Activated naive CD4-positive, alpha-beta T cell treated with anti-CD3 and anti-CD28 coated beads, Interleukin-2, amount 10 ng/mL, durations not matched to agents 7 days and 5 days (primary cell): ENCODE measurements around the gene RFX2.
"Not testable (repeated sequence)": the region's sequence is repeated elsewhere in the genome, so short reads cannot be mapped to it uniquely, and the experiment has no call there.

Source experiments
- CTCF ChIA-PET: fragments of 350-600 bp; sonication (Branson Sonifier 250); formaldehyde crosslinking; loops from one replicate; lab custom pipeline; 2021; ENCODE audit warnings: antibody characterized with exemption; lab: Charles Lee
- DNase-seq: peaks from one replicate; pipeline ENCODE4 v3.0.0-alpha.2; 2020
- H3K27ac Mint-ChIP-seq: one replicate; pipeline ENCODE4 v1.8.0; 2021; ENCODE audit warnings: mild to moderate bottlenecking, moderate library complexity, mixed read lengths
- H3K27me3 Mint-ChIP-seq: one replicate; pipeline ENCODE4 v1.8.0; 2021; ENCODE audit warnings: mild to moderate bottlenecking, mixed read lengths
- H3K36me3 Mint-ChIP-seq: one replicate; pipeline ENCODE4 v1.8.0; 2021; ENCODE audit warnings: mixed read lengths
- H3K4me1 Mint-ChIP-seq: one replicate; pipeline ENCODE4 v1.8.0; 2021; ENCODE audit warnings: mixed read lengths
- H3K4me3 Mint-ChIP-seq: one replicate; pipeline ENCODE4 v1.8.0; 2021; ENCODE audit warnings: mild to moderate bottlenecking, moderate library complexity, mixed read lengths
- H3K9me3 Mint-ChIP-seq: one replicate; pipeline ENCODE4 v1.8.0; 2021; ENCODE audit warnings: mixed read lengths

RFX2 gene

DNA sequence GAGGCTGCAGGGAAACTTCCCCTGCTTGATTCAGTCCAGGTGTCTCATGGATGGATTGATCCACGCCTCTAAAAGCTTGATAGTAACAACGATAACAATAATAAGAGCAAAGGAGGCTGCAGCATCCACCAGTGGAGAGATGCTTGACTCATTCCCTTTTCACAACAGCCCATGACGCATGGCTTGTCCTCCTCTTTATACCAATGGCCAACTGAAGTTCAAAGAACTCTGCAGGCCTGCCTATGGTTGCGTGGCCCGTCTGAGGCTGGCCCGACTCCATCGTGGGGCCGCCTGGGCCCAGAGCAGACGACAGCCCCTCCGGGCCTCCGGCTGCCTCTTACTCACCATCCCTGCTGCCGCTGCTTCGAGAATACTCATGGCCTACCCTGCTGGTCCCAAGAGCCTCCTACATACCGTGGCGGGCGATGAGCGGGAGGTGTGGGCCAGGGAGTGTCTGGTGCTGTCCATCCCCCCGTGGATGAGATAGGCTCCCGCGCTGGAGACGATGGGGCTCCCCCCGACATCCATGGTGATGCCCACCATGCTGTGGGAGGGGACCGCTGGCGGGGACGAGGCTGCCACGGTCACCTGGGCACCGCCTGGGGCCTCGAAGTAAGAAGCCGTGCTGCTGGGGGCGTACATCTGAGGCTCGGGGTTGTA, 70.6 kb downstream of the RFX2 start:
- H3K4me3 Mint-ChIP-seq: no peak overlapping the region
- no peaks in the 10 kb centered on the region for H3K9me3 Mint-ChIP-seq
- no peak for DNase-seq
- CTCF ChIA-PET: interaction anchor here (0.8 kb wide), 1 partner anchor 82 kb away, joined by 3 read pairs; no protein-coding TSS in a partner anchor
- peaks cover 3% of the 10 kb centered on the region for H3K4me1 Mint-ChIP-seq
- H3K27ac Mint-ChIP-seq: no peak overlapping the region
- no peaks in the 10 kb centered on the region for H3K27me3 Mint-ChIP-seq
- no peaks in the 10 kb centered on the region for H3K36me3 Mint-ChIP-seq

GRCh38 chr19:6038634-6039405, 71.5 kb downstream of the RFX2 start:
- Mint-ChIP-seq H3K27ac (no peak overlapping the region), H3K36me3 (no peaks in the 10 kb centered on the region), H3K27me3 (no peaks in the 10 kb centered on the region), H3K4me1 (peaks cover 3% of the 10 kb centered on the region), H3K4me3 (no peak overlapping the region), H3K9me3 (no peaks in the 10 kb centered on the region)
- DNase-seq: no peak
- CTCF ChIA-PET: interaction anchor here (1.0 kb wide), 1 partner anchor 9 kb away, joined by 4 read pairs; no protein-coding TSS in a partner anchor

DNA sequence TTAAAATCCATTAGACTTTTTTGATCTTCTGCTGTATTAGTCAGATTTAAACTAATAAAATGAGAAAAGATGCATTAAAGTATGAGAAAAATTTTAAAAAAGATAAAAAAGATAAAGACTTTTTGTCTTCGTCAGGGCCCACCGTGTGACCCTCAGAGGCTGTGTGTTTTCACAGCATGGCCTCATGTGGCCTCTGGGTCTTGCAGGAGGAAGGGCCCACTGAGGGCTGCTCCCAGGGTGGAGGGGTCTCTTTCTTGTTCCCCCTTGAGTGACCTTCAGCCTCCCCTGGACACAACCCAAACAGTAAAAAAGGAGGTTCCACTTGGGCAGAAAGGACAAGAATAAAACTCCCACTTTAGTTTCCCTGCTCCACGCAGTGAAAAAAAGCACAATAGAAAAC, 75.3 kb downstream of the RFX2 start:
- Mint-ChIP-seq H3K4me3 (no peak overlapping the region), H3K27me3 (no peaks in the 10 kb centered on the region), H3K36me3 (no peaks in the 10 kb centered on the region), H3K9me3 (no peaks in the 10 kb centered on the region), H3K4me1 (peaks cover 3% of the 10 kb centered on the region), H3K27ac (no peak overlapping the region)
- CTCF ChIA-PET: interaction anchor here (1.1 to 1.3 kb wide), 2 partner anchors 12 to 93 kb away, joined by 4 read pairs; no protein-coding TSS in a partner anchor
- no peak for DNase-seq

DNA sequence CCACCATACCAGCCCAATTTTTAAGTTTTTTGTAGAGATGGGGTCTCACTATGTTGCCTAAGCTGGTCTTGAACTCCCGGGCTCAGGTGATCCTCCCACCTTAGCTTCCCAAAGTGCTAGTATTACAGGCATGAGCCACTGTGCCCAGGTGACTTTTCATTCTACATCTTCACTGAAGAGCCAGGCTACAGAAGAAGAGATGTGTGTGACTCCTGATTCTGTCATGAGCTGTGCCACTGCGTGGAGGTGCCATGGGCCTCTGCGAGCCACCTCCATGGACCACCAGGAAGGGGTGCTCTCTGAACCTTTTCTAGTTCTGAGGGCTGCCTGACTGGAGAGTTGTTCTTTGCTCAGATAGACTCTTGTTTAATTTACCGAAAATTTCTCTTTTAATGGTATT, 75.8 kb downstream of the RFX2 start:
- Mint-ChIP-seq H3K4me1 (peaks cover 3% of the 10 kb centered on the region), H3K27me3 (no peaks in the 10 kb centered on the region), H3K9me3 (no peaks in the 10 kb centered on the region), H3K27ac (no peak overlapping the region), H3K36me3 (no peaks in the 10 kb centered on the region), H3K4me3 (no peak overlapping the region)
- DNase-seq: no peak
- CTCF ChIA-PET: interaction anchor here (1.3 kb wide), 1 partner anchor 93 kb away, joined by 4 read pairs; no protein-coding TSS in a partner anchor

- Mint-ChIP-seq H3K27ac (no peak overlapping the region), H3K4me3 (no peak overlapping the region), H3K27me3 (no peaks in the 10 kb centered on the region), H3K36me3 (no peaks in the 10 kb centered on the region), H3K9me3 (no peaks in the 10 kb centered on the region), H3K4me1 (peaks cover 3% of the 10 kb centered on the region)
- CTCF ChIA-PET: interaction anchor here (0.8 to 1.3 kb wide), 3 partner anchors 12 to 94 kb away, joined by 3 to 4 read pairs (median 3); no protein-coding TSS in a partner anchor
- no peak for DNase-seq
Measured at GRCh38 chr19:6033744-6034264, 76.5 kb downstream of the RFX2 start.

- H3K4me1 Mint-ChIP-seq: peaks cover 3% of the 10 kb centered on the region
Measured at GRCh38 chr19:6032827-6033226, 77.5 kb downstream of the RFX2 start.

DNA sequence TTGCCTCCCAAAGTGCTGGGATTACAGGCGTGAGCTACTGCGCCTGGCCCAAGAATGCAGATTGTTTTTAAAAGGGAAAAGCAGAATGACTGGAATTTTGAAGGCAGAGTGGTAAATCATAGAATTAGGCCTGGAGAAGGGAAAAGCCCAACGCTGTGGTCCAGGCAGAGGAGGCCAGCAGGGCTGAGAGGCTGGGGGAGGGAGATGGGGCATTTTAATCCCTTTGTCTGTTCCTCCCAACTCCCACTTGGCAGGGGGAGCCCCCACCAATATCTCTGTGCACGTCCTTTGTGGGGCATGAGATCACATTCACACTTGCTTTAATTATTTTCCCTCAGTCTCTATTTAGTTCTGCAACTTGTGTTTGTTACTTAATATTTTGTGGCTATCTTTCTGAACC, 77.9 kb downstream of the RFX2 start:
- Mint-ChIP-seq H3K36me3 (no peaks in the 10 kb centered on the region), H3K9me3 (no peaks in the 10 kb centered on the region), H3K27me3 (no peaks in the 10 kb centered on the region), H3K4me3 (no peak overlapping the region), H3K27ac (peak overlapping the region; percentile 0), H3K4me1 (no peaks in the 10 kb centered on the region)
- DNase-seq: no peak
- CTCF ChIA-PET: no interaction called here

More at GRCh38 chr19:6032827-6033226, 77.5 kb downstream of the RFX2 start:
- Mint-ChIP-seq H3K27me3 (no peaks in the 10 kb centered on the region), H3K36me3 (no peaks in the 10 kb centered on the region), H3K27ac (peak overlapping the region; percentile 0), H3K9me3 (no peaks in the 10 kb centered on the region), H3K4me3 (no peak overlapping the region)
- CTCF ChIA-PET: interaction anchor here (1.3 kb wide), 1 partner anchor 11 kb away, joined by 3 read pairs; no protein-coding TSS in a partner anchor
- no peak for DNase-seq

DNA sequence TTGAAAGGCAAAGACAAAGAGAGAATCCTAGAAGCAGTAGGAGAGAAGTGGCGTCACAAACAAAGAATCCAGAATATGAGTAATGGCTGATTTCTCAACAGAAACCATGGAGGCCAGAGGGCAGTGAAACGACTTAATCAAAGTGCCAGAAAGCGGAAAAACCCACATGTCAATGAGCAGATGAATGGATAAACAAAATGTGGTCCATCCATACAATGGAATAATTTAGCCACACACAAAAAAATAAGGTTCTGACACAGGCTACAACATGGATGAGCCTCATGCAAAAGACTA, 80.1 kb downstream of the RFX2 start:
- Mint-ChIP-seq H3K4me1 (no peaks in the 10 kb centered on the region), H3K27me3 (no peaks in the 10 kb centered on the region), H3K4me3 (no peak overlapping the region), H3K9me3 (no peaks in the 10 kb centered on the region), H3K27ac (no peak overlapping the region), H3K36me3 (no peaks in the 10 kb centered on the region)
- no peak for DNase-seq
- CTCF ChIA-PET: no interaction called here

DNA sequence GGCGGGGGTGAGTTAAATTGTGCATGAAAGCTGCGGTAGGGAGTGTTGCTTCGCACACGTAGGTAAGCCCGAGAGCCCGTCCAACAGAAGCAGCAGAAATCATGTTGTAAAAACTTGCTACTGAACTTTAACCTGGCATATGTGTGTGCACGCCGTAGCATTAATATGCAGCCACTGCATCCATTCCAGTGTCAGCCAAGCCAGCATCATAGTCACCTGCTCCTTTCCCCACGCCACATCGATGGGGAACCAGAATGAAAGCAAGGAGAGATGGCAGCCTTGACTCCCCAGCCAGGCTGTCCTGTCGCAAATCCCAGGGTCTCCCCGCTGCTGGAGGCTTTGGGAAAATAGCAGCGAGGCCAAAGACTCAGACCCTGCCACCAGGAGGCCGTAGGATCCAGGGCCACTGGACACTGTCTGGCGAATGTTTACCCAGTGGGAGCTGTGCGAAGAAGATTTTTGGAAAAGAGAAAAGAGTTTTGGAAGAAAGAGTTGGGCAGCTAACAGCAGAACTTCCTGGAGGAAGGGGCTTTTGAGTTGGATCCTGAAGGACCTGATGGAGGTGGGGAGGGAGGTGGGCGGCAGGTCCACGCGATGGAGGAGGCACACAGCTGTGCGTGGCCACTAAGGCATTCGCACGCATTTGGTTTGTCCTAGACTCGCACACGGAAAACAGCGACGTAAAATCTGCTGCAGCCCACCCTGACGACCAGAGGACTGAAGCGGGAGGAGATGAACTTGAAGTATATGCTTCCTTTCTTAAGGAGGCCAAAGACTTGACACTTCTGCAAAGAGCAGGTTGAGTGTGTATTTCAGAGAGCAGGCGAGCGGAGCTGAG, 83.7 kb downstream of the RFX2 start:
- Mint-ChIP-seq H3K27ac (no peak overlapping the region), H3K4me3 (no peak overlapping the region), H3K4me1 (no peaks in the 10 kb centered on the region), H3K27me3 (peaks cover 8% of the 10 kb centered on the region), H3K36me3 (no peaks in the 10 kb centered on the region), H3K9me3 (no peaks in the 10 kb centered on the region)
- DNase-seq: no peak
- CTCF ChIA-PET: interaction anchor here (0.6 kb wide), 1 partner anchor 43 kb away, joined by 3 read pairs; no protein-coding TSS in a partner anchor

- H3K36me3 Mint-ChIP-seq, H3K27ac Mint-ChIP-seq, H3K9me3 Mint-ChIP-seq, DNase-seq, H3K4me1 Mint-ChIP-seq, H3K4me3 Mint-ChIP-seq: not testable (repeated sequence)
- CTCF ChIA-PET: interaction anchor here (1.2 kb wide), 1 partner anchor 221 kb away, joined by 4 read pairs; no protein-coding TSS in a partner anchor
- peaks cover 11% of the 10 kb centered on the region for H3K27me3 Mint-ChIP-seq
Measured at GRCh38 chr19:6024756-6025155, 85.5 kb downstream of the RFX2 start.

DNA sequence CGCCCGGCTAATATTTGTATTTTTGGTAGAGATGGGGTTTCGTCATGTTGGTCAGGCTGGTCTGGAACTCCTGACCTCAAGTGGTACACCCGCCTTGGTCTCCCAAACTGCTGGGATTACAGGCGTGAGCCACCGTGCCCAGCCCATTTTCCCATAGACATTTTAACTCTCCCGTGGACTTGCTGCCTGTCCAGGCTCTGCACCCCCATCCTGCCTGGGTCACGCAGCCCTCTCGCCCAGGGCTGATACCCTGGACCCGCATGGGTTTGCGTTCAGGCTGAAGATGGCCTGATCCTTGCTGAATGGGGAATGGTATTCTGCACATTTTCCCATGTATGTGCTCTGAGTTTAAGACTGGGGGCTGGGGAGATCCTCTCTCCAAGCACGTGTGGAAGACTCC, 86.4 kb downstream of the RFX2 start:
- CTCF ChIA-PET: interaction anchor here (2.3 to 3.7 kb wide), 3 partner anchors 36 to 220 kb away, joined by 26 to 48 read pairs (median 45); partner anchors contain the start of gene NRTN
- no peaks in the 10 kb centered on the region for H3K36me3 Mint-ChIP-seq
- peaks cover 13% of the 10 kb centered on the region for H3K27me3 Mint-ChIP-seq
- no peak for DNase-seq
- H3K9me3 Mint-ChIP-seq: no peaks in the 10 kb centered on the region
- H3K4me1 Mint-ChIP-seq: peaks cover 11% of the 10 kb centered on the region
- no peak overlapping the region for H3K4me3 Mint-ChIP-seq
- no peak overlapping the region for H3K27ac Mint-ChIP-seq

GRCh38 chr19:6023085-6023682, 87.1 kb downstream of the RFX2 start:
- no peak overlapping the region for H3K27ac Mint-ChIP-seq
- H3K36me3 Mint-ChIP-seq: no peaks in the 10 kb centered on the region
- H3K4me1 Mint-ChIP-seq: peaks cover 11% of the 10 kb centered on the region
- CTCF ChIA-PET: interaction anchor here (0.6 to 3.7 kb wide), 19 partner anchors 10 to 219 kb away, joined by 3 to 48 read pairs (median 6); partner anchors contain the start of genes NDUFA11, NRTN, RANBP3 and VMAC
- no peak overlapping the region for H3K4me3 Mint-ChIP-seq
- peaks cover 13% of the 10 kb centered on the region for H3K27me3 Mint-ChIP-seq
- no peak for DNase-seq
- H3K9me3 Mint-ChIP-seq: no peaks in the 10 kb centered on the region

GRCh38 chr19:6022570-6023064, 87.7 kb downstream of the RFX2 start:
- no peak for DNase-seq
- Mint-ChIP-seq H3K36me3 (no peaks in the 10 kb centered on the region), H3K27ac (no peak overlapping the region), H3K27me3 (peaks cover 13% of the 10 kb centered on the region), H3K9me3 (no peaks in the 10 kb centered on the region), H3K4me3 (no peak overlapping the region), H3K4me1 (peaks cover 11% of the 10 kb centered on the region)
- CTCF ChIA-PET: interaction anchor here (0.6 to 3.7 kb wide), 22 partner anchors 9 to 219 kb away, joined by 3 to 48 read pairs (median 4); partner anchors contain the start of genes NDUFA11, NRTN, RANBP3 and VMAC
